Brain microvascular endothelial cell (primary cell): ENCODE data around the gene KDM1B.

Source experiments
- DNase-seq: peaks from one replicate; pipeline ENCODE4 v3.0.0-alpha.2; 2020
- H3K27ac ChIP-seq: fragments of 250-450 bp; sonication (Bioruptor Pico); 2 replicates; pipeline ENCODE4 v1.5.1; 2020; ENCODE audit warnings: mild to moderate bottlenecking, moderate library complexity
- H3K27me3 ChIP-seq: fragments of 250-450 bp; sonication (Bioruptor Pico); replicated peaks from 2 replicates; pipeline ENCODE4 v1.5.1; 2020; ENCODE audit warnings: mild to moderate bottlenecking
- H3K36me3 ChIP-seq: fragments of 250-450 bp; sonication (Bioruptor Pico); replicated peaks from 2 replicates; pipeline ENCODE4 v1.5.1; 2020; ENCODE audit warnings: mild to moderate bottlenecking
- H3K4me3 ChIP-seq: 2 replicates; pipeline ENCODE4 v1.5.1; 2011; ENCODE audit warnings: low read depth, mild to moderate bottlenecking, control low read depth, low read length, moderate library complexity
- in situ Hi-C: cut with HindIII; loops from 2 replicates; pipeline ENCODE4 v1.10.0; 2017; ENCODE audit warnings: low sequenced_read_pairs, low pct_ligation_motif_present
- TF ChIP-seq, protein P1 (sequence below): IDR thresholded peaks from 2 replicates; pipeline ENCODE4 v1.5.1; 2011; ENCODE audit warnings: low read depth, mild to moderate bottlenecking, moderate library complexity, low read length, control low read depth, inconsistent platforms; ENCODE audit errors: missing control alignments

Gene KDM1B

DNA sequence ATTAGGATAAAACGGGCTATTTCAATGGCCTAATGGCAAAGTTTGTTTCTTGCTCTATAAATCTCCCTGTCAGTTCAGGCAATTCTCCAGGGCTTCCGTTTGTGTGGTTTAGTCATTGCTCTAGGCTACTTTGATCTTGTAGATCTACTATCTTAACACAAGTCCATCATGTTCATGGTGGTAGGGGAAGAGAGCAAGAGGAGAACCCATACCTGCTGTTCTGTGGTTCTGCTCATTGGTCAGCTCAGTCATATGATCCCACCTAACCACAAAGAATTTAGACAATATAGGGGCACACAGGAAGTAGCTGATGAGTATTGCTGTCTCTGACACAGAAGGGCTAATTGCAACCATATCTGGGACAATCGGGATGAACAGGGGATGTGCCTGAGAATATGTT lies 114.0 kb downstream of the KDM1B start:
- Histone ChIP-seq H3K27ac (no peak overlapping the region), H3K27me3 (no peaks in the 10 kb centered on the region), H3K4me3 (no peak overlapping the region), H3K36me3 (no peaks in the 10 kb centered on the region)
- no peak for DNase-seq
- TF ChIP-seq, protein P1, sequence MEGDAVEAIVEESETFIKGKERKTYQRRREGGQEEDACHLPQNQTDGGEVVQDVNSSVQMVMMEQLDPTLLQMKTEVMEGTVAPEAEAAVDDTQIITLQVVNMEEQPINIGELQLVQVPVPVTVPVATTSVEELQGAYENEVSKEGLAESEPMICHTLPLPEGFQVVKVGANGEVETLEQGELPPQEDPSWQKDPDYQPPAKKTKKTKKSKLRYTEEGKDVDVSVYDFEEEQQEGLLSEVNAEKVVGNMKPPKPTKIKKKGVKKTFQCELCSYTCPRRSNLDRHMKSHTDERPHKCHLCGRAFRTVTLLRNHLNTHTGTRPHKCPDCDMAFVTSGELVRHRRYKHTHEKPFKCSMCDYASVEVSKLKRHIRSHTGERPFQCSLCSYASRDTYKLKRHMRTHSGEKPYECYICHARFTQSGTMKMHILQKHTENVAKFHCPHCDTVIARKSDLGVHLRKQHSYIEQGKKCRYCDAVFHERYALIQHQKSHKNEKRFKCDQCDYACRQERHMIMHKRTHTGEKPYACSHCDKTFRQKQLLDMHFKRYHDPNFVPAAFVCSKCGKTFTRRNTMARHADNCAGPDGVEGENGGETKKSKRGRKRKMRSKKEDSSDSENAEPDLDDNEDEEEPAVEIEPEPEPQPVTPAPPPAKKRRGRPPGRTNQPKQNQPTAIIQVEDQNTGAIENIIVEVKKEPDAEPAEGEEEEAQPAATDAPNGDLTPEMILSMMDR: no peak
- in situ Hi-C loops: no loop called here

DNA sequence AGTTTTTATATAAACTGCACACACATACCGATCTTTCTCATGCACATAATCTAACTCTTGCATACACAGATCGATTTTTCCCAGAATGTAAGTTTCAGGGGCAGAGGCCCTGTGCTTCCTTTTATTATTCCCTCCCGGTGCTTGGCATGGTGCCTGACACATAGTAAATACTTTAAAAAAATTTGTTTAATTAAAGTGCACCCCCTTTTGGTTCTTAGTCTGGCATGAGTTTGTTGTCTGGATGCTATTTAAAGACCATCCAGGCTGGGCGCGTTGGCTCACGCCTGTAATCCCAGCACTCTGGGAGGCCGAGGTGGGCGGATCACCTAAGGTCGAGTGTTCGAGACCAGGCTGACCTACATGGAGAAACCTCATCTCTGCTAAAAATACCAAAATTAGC lies 114.5 kb downstream of the KDM1B start:
- DNase-seq: no peak
- TF ChIP-seq, protein P1: no peak
- H3K27ac ChIP-seq: no peak overlapping the region
- H3K4me3 ChIP-seq: no peak overlapping the region
- in situ Hi-C loops: no loop called here
- no peaks in the 10 kb centered on the region for H3K36me3 ChIP-seq
- H3K27me3 ChIP-seq: no peaks in the 10 kb centered on the region

- TF ChIP-seq, protein P1: no peak
- DNase-seq: no peak
- Histone ChIP-seq H3K27ac (no peak overlapping the region), H3K36me3 (no peaks in the 10 kb centered on the region), H3K27me3 (no peaks in the 10 kb centered on the region), H3K4me3 (no peak overlapping the region)
- in situ Hi-C loops: no loop called here
Measured at GRCh38 chr6:18270216-18270615, 115.0 kb downstream of the KDM1B start.
